HEK293 (cell line): ENCODE measurements around the gene SNX2.
A peak's percentile ranks its signal among the peaks of the same experiment; 100 is the strongest.

ENCODE experiments used
- CTCF ChIA-PET: fragments of 350-600 bp; formaldehyde crosslinking; extraction: SDS; loops from one replicate; lab custom pipeline; 2021; ENCODE audit warnings: antibody characterized with exemption; lab: Yijun Ruan, JAX
- POLR2A ChIA-PET: fragments of 300-600 bp; formaldehyde crosslinking; extraction: SDS; loops from one replicate; lab custom pipeline; 2020; ENCODE audit warnings: antibody characterized with exemption, inconsistent platforms; lab: Yijun Ruan, JAX
- H3K27ac ChIP-seq: fragments of 200-500 bp; sonication (Bioruptor generic); 2 replicates; pipeline ENCODE4 v1.5.1; 2014; ENCODE audit warnings: low read depth, low read length, control low read depth, inconsistent platforms; ENCODE audit errors: extremely low read depth
- H3K36me3 ChIP-seq, 2 experiments: fragments of 200-500 bp in 1 of 2; sonication (Bioruptor generic) in 1 of 2; 1 replicate in 1 of 2; 2 replicates in 1 of 2; pipeline ENCODE4 v1.5.1; 2014 to 2017; ENCODE audit warnings: inconsistent platforms in 2 of 2, low read length in 2 of 2; ENCODE audit not compliant: control insufficient read depth in 2 of 2, insufficient read depth in 1 of 2
- H3K4me1 ChIP-seq: fragments of 200-500 bp; sonication (Bioruptor generic); 2 replicates; pipeline ENCODE4 v1.5.1; 2014; ENCODE audit warnings: mild to moderate bottlenecking, low read length, inconsistent platforms; ENCODE audit not compliant: control insufficient read depth, insufficient read depth
- H3K4me3 ChIP-seq: 2 replicates; pipeline ENCODE4 v1.5.1; 2011; ENCODE audit warnings: low read depth, mild to moderate bottlenecking, control low read depth, low read length, moderate library complexity
- H3K9me3 ChIP-seq: fragments of 200-500 bp; sonication (Bioruptor generic); 2 replicates; pipeline ENCODE4 v1.5.1; 2014; ENCODE audit warnings: low read depth, low read length, inconsistent platforms; ENCODE audit not compliant: control insufficient read depth, insufficient read depth
- BCL11A ChIP-seq: fragments of 450-650 bp; formaldehyde crosslinking; IDR thresholded peaks from 2 replicates; pipeline ENCODE4 v1.5.1; 2016; ENCODE audit warnings: low read depth, missing biosample characterization, missing genetic modification characterization
- YY1 ChIP-seq: fragments of 450-650 bp; formaldehyde crosslinking; IDR thresholded peaks from 2 replicates; pipeline ENCODE4 v1.5.1; 2018; ENCODE audit warnings: missing biosample characterization, missing genetic modification characterization
- ZBTB7A ChIP-seq: fragments of 450-650 bp; formaldehyde crosslinking; IDR thresholded peaks from 2 replicates; pipeline ENCODE4 v1.5.1; 2016; ENCODE audit warnings: low read depth, missing biosample characterization, missing genetic modification characterization
- ZNF16 ChIP-seq: fragments of 450-650 bp; formaldehyde crosslinking; IDR thresholded peaks from 2 replicates; pipeline ENCODE4 v1.5.1; 2016; ENCODE audit warnings: low read depth, missing biosample characterization, missing genetic modification characterization
- ZNF202 ChIP-seq: fragments of 450-650 bp; formaldehyde crosslinking; IDR thresholded peaks from 2 replicates; pipeline ENCODE4 v1.5.1; 2016; ENCODE audit warnings: missing biosample characterization, missing genetic modification characterization, borderline replicate concordance
- ZNF311 ChIP-seq: fragments of 450-650 bp; formaldehyde crosslinking; IDR thresholded peaks from 2 replicates; pipeline ENCODE4 v1.5.1; 2017; ENCODE audit warnings: missing biosample characterization, missing genetic modification characterization, borderline replicate concordance
- ZNF391 ChIP-seq: fragments of 450-650 bp; formaldehyde crosslinking; IDR thresholded peaks from 2 replicates; pipeline ENCODE4 v1.5.1; 2016; ENCODE audit warnings: low read depth, missing biosample characterization, missing genetic modification characterization, borderline replicate concordance
- ZNF48 ChIP-seq: fragments of 450-650 bp; formaldehyde crosslinking; IDR thresholded peaks from 2 replicates; pipeline ENCODE4 v1.5.1; 2016; ENCODE audit warnings: missing biosample characterization, missing genetic modification characterization
- ZNF544 ChIP-seq: fragments of 450-650 bp; formaldehyde crosslinking; IDR thresholded peaks from 2 replicates; pipeline ENCODE4 v1.5.0; 2017; ENCODE audit warnings: missing biosample characterization, missing genetic modification characterization
- ZNF585B ChIP-seq: fragments of 450-650 bp; formaldehyde crosslinking; IDR thresholded peaks from 2 replicates; pipeline ENCODE4 v1.5.1; 2016; ENCODE audit warnings: missing biosample characterization, missing genetic modification characterization
- ZNF623 ChIP-seq: fragments of 450-650 bp; formaldehyde crosslinking; IDR thresholded peaks from 2 replicates; pipeline ENCODE4 v1.5.1; 2016; ENCODE audit warnings: missing biosample characterization, missing genetic modification characterization
- ZNF660 ChIP-seq: fragments of 450-650 bp; IDR thresholded peaks from 2 replicates; pipeline ENCODE4 v1.5.1; 2018; ENCODE audit warnings: missing biosample characterization, mild to moderate bottlenecking, missing genetic modification characterization
- ZNF843 ChIP-seq: fragments of 450-650 bp; formaldehyde crosslinking; IDR thresholded peaks from 2 replicates; pipeline ENCODE4 v1.5.1; 2016; ENCODE audit warnings: missing biosample characterization, missing genetic modification characterization
- TF ChIP-seq, protein P1 (sequence below): fragments of 450-650 bp; formaldehyde crosslinking; optimal IDR thresholded peaks from 2 replicates; pipeline ENCODE3; 2016; ENCODE audit warnings: missing biosample characterization, mild to moderate bottlenecking, missing genetic modification characterization
- TF ChIP-seq, protein P2 (sequence below): fragments of 450-650 bp; formaldehyde crosslinking; IDR thresholded peaks from 2 replicates; pipeline ENCODE4 v1.5.1; 2017; ENCODE audit warnings: missing biosample characterization, missing genetic modification characterization
- TF ChIP-seq, protein P3 (sequence below): fragments of 450-650 bp; formaldehyde crosslinking; IDR thresholded peaks from 2 replicates; pipeline ENCODE4 v1.5.1; 2017; ENCODE audit warnings: missing biosample characterization, missing genetic modification characterization
- TF ChIP-seq, protein P4 (sequence below): fragments of 450-650 bp; formaldehyde crosslinking; IDR thresholded peaks from 2 replicates; pipeline ENCODE4 v1.5.1; 2016; ENCODE audit warnings: missing biosample characterization, missing genetic modification characterization, borderline replicate concordance
- TF ChIP-seq, protein P5 (sequence below): fragments of 450-650 bp; IDR thresholded peaks from 2 replicates; pipeline ENCODE4 v1.5.1; 2018; ENCODE audit warnings: missing biosample characterization, missing genetic modification characterization
- TF ChIP-seq, protein P6 (sequence below): fragments of 450-650 bp; formaldehyde crosslinking; IDR thresholded peaks from 2 replicates; pipeline ENCODE4 v1.5.1; 2016; ENCODE audit warnings: missing biosample characterization, missing genetic modification characterization
- TF ChIP-seq, protein P7 (sequence below): fragments of 450-650 bp; formaldehyde crosslinking; IDR thresholded peaks from 2 replicates; pipeline ENCODE4 v1.5.1; 2017; ENCODE audit warnings: missing biosample characterization, mild to moderate bottlenecking, missing genetic modification characterization, moderate library complexity

The SNX2 gene

DNA sequence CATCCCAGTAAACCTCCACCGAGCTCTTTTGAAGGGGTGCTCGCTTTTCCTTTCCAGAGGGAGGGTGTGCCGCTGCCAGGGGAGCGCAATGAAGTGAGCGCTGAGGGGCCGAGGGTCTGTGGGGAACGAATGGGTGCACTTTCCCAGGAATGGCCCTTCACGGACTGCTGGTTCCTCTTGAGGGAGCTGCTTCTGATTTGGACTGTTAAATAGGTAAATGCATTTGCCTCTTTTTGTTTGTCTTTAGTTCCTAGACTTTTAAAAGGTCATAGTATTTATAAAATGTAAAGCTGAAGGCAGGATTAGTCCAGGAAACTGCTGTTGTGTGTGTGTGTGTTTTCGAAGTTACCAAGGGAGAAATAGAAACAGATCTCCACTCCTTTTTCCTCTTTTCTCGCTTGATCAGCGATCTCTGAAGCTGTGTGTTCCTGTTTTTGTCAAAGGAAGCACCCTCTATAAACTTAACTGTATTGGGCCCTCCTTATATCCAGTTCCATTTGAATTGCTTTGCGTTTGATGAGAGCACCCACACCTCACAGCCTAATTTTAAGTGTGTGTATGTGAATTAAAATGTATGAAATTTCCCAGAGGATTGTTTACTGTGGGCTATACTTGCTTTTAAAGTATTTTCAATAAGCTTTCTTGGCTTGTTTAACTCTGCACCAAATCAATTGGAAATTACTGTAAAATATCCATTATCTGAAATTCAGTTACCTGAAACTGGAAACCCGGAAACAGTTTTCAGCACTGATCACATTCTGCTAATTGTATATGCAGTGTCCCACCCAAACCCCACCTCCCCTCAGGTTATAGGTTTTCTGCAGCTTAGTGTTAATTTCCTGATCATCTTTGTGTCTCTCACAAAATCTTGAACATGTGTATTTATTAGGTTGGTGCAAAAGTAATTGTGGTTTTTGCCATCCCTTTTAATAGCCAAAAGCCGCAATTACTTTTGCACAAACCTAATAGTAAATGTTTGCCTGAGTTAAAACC lies 966 bp downstream of the SNX2 start (continued):
- TF ChIP-seq, protein P1, sequence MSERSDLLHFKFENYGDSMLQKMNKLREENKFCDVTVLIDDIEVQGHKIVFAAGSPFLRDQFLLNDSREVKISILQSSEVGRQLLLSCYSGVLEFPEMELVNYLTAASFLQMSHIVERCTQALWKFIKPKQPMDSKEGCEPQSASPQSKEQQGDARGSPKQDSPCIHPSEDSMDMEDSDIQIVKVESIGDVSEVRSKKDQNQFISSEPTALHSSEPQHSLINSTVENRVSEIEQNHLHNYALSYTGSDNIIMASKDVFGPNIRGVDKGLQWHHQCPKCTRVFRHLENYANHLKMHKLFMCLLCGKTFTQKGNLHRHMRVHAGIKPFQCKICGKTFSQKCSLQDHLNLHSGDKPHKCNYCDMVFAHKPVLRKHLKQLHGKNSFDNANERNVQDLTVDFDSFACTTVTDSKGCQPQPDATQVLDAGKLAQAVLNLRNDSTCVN (tag by site-specific recombination), result no peak
- TF ChIP-seq, protein P2, sequence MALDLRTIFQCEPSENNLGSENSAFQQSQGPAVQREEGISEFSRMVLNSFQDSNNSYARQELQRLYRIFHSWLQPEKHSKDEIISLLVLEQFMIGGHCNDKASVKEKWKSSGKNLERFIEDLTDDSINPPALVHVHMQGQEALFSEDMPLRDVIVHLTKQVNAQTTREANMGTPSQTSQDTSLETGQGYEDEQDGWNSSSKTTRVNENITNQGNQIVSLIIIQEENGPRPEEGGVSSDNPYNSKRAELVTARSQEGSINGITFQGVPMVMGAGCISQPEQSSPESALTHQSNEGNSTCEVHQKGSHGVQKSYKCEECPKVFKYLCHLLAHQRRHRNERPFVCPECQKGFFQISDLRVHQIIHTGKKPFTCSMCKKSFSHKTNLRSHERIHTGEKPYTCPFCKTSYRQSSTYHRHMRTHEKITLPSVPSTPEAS, result peak; percentile 58; the same call in 1 of the 2 replicates
- TF ChIP-seq ZNF311, result no peak

DNA sequence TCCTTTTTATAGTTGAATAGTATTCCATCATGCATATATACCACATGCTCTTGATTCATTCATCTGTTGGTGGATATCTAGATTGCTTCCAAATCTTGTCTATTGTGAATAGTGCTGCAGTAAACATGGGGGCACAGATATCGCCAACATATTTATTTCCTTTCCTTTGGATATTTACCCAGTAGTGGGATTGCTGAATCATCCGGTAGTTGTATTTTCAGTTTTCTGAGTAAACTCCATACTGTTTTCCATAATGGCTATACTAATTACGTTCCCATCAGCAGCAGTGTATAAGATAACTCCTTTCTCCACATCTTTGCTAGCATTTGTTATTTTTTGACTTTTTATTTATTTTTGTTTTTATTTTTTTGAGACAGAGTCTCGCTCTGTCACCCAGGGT lies 3.3 kb downstream of the SNX2 start:
- ChIA-PET CTCF (interaction anchor here (0.7 kb wide), 1 partner anchor 427 kb away, joined by 3 read pairs; no protein-coding TSS in a partner anchor), POLR2A (no interaction called here)
- Histone ChIP-seq H3K27ac (no peak overlapping the region), H3K9me3 (no peaks in the 10 kb centered on the region), H3K4me3 (no peak overlapping the region), H3K4me1 (0 out of 2 replicates have a peak, but pooled peaks cover 2% of the 10 kb centered on the region), H3K36me3 (no peaks in the 10 kb centered on the region; a peak in 1 of 3 replicates)
- TF ChIP-seq ZNF391 (tag by site-specific recombination) (no peak), YY1 (tag by site-specific recombination) (no peak), ZNF585B (no peak), ZNF660 (tag by site-specific recombination) (no peak), ZNF48 (tag by site-specific recombination) (no peak), ZNF843 (no peak), ZBTB7A (no peak), ZNF16 (tag by site-specific recombination) (no peak), ZNF544 (tag by site-specific recombination) (no peak), ZNF623 (no peak), ZNF202 (no peak), BCL11A (tag by site-specific recombination) (no peak)
- TF ChIP-seq, protein P3, sequence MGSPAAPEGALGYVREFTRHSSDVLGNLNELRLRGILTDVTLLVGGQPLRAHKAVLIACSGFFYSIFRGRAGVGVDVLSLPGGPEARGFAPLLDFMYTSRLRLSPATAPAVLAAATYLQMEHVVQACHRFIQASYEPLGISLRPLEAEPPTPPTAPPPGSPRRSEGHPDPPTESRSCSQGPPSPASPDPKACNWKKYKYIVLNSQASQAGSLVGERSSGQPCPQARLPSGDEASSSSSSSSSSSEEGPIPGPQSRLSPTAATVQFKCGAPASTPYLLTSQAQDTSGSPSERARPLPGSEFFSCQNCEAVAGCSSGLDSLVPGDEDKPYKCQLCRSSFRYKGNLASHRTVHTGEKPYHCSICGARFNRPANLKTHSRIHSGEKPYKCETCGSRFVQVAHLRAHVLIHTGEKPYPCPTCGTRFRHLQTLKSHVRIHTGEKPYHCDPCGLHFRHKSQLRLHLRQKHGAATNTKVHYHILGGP (tag by site-specific recombination), result no peak
- TF ChIP-seq, protein P4, sequence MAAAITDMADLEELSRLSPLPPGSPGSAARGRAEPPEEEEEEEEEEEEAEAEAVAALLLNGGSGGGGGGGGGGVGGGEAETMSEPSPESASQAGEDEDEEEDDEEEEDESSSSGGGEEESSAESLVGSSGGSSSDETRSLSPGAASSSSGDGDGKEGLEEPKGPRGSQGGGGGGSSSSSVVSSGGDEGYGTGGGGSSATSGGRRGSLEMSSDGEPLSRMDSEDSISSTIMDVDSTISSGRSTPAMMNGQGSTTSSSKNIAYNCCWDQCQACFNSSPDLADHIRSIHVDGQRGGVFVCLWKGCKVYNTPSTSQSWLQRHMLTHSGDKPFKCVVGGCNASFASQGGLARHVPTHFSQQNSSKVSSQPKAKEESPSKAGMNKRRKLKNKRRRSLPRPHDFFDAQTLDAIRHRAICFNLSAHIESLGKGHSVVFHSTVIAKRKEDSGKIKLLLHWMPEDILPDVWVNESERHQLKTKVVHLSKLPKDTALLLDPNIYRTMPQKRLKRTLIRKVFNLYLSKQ (tag by site-specific recombination), result no peak
- TF ChIP-seq, protein P1 (tag by site-specific recombination), result no peak
- TF ChIP-seq, protein P5, sequence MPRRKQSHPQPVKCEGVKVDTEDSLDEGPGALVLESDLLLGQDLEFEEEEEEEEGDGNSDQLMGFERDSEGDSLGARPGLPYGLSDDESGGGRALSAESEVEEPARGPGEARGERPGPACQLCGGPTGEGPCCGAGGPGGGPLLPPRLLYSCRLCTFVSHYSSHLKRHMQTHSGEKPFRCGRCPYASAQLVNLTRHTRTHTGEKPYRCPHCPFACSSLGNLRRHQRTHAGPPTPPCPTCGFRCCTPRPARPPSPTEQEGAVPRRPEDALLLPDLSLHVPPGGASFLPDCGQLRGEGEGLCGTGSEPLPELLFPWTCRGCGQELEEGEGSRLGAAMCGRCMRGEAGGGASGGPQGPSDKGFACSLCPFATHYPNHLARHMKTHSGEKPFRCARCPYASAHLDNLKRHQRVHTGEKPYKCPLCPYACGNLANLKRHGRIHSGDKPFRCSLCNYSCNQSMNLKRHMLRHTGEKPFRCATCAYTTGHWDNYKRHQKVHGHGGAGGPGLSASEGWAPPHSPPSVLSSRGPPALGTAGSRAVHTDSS (tag by site-specific recombination), result no peak
- TF ChIP-seq, protein P6, sequence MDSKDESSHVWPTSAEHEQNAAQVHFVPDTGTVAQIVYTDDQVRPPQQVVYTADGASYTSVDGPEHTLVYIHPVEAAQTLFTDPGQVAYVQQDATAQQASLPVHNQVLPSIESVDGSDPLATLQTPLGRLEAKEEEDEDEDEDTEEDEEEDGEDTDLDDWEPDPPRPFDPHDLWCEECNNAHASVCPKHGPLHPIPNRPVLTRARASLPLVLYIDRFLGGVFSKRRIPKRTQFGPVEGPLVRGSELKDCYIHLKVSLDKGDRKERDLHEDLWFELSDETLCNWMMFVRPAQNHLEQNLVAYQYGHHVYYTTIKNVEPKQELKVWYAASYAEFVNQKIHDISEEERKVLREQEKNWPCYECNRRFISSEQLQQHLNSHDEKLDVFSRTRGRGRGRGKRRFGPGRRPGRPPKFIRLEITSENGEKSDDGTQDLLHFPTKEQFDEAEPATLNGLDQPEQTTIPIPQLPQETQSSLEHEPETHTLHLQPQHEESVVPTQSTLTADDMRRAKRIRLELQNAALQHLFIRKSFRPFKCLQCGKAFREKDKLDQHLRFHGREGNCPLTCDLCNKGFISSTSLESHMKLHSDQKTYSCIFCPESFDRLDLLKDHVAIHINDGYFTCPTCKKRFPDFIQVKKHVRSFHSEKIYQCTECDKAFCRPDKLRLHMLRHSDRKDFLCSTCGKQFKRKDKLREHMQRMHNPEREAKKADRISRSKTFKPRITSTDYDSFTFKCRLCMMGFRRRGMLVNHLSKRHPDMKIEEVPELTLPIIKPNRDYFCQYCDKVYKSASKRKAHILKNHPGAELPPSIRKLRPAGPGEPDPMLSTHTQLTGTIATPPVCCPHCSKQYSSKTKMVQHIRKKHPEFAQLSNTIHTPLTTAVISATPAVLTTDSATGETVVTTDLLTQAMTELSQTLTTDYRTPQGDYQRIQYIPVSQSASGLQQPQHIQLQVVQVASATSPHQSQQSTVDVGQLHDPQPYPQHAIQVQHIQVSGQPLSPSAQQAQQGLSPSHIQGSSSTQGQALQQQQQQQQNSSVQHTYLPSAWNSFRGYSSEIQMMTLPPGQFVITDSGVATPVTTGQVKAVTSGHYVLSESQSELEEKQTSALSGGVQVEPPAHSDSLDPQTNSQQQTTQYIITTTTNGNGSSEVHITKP, result no peak
- TF ChIP-seq, protein P7, sequence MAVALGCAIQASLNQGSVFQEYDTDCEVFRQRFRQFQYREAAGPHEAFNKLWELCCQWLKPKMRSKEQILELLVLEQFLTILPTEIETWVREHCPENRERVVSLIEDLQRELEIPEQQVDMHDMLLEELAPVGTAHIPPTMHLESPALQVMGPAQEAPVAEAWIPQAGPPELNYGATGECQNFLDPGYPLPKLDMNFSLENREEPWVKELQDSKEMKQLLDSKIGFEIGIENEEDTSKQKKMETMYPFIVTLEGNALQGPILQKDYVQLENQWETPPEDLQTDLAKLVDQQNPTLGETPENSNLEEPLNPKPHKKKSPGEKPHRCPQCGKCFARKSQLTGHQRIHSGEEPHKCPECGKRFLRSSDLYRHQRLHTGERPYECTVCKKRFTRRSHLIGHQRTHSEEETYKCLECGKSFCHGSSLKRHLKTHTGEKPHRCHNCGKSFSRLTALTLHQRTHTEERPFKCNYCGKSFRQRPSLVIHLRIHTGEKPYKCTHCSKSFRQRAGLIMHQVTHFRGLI (tag by site-specific recombination), result no peak
